Mesenchymal stem cell (in vitro differentiated cells and primary cell): ENCODE data around the gene LIPI.

Source experiments
- DNase-seq: peaks from one replicate; pipeline ENCODE4 v3.0.0-alpha.2; 2013
- H2AFZ ChIP-seq: one replicate; pipeline ENCODE4 v1.6.1; 2013; ENCODE audit warnings: low read depth, mild to moderate bottlenecking, control low read depth, inconsistent platforms, low read length, moderate library complexity
- H2AK5ac ChIP-seq: 2 replicates; pipeline ENCODE4 v1.6.1; 2013; ENCODE audit warnings: low read length, moderate library complexity, mild to moderate bottlenecking, inconsistent platforms; ENCODE audit not compliant: severe bottlenecking
- H2BK120ac ChIP-seq: one replicate; pipeline ENCODE4 v1.6.1; 2013; ENCODE audit warnings: low read depth, mild to moderate bottlenecking, inconsistent platforms, low read length, moderate library complexity
- H2BK12ac ChIP-seq, 2 experiments: one replicate each; pipeline ENCODE4 v1.6.1; 2013; ENCODE audit warnings: inconsistent platforms in 2 of 2, low read length in 2 of 2, mild to moderate bottlenecking in 2 of 2, moderate library complexity in 2 of 2, control low read depth in 1 of 2
- H2BK15ac ChIP-seq: one replicate; pipeline ENCODE4 v1.6.1; 2013; ENCODE audit warnings: mild to moderate bottlenecking, low read depth, inconsistent platforms; ENCODE audit not compliant: poor library complexity, severe bottlenecking
- H2BK5ac ChIP-seq: 2 replicates; pipeline ENCODE4 v1.6.1; 2013; ENCODE audit warnings: low read depth, mild to moderate bottlenecking, low read length, control low read depth, inconsistent platforms; ENCODE audit not compliant: poor library complexity, severe bottlenecking
- H3K14ac ChIP-seq, 2 experiments: one replicate each; pipeline ENCODE4 v1.6.1; 2013; ENCODE audit warnings: inconsistent platforms in 2 of 2, low read length in 2 of 2, control low read depth in 1 of 2, mild to moderate bottlenecking in 1 of 2, moderate library complexity in 1 of 2
- H3K18ac ChIP-seq, 2 experiments: one replicate each; pipeline ENCODE4 v1.6.1; 2013; ENCODE audit warnings: inconsistent platforms in 2 of 2, low read length in 2 of 2, control low read depth in 1 of 2, low read depth in 1 of 2, mild to moderate bottlenecking in 1 of 2
- H3K23ac ChIP-seq, 2 experiments: one replicate each; pipeline ENCODE4 v1.6.1; 2013; ENCODE audit warnings: inconsistent platforms in 2 of 2, low read length in 2 of 2, mild to moderate bottlenecking in 2 of 2, moderate library complexity in 2 of 2, control low read depth in 1 of 2
- H3K27ac ChIP-seq: 2 replicates; pipeline ENCODE4 v1.5.1; 2013; ENCODE audit warnings: mild to moderate bottlenecking, moderate library complexity, low read length, control low read depth, inconsistent platforms; ENCODE audit not compliant: poor library complexity, severe bottlenecking
- H3K27me3 ChIP-seq, 2 experiments: 2 replicates each; pipeline versions ENCODE4 v1.6.1 to v1.7.0; 2013; ENCODE audit warnings: low read length in 2 of 2, mild to moderate bottlenecking in 2 of 2, moderate library complexity in 2 of 2, control low read depth in 1 of 2, inconsistent platforms in 1 of 2; ENCODE audit not compliant: control insufficient read depth in 1 of 2, insufficient read depth in 1 of 2
- H3K36me3 ChIP-seq, 2 experiments: 2 replicates each; pipeline versions ENCODE4 v1.6.1 to v1.7.0; 2013; ENCODE audit warnings: low read length in 2 of 2, control low read depth in 1 of 2, inconsistent platforms in 1 of 2, low read depth in 1 of 2, mild to moderate bottlenecking in 1 of 2; ENCODE audit not compliant: insufficient read depth in 2 of 2, control insufficient read depth in 1 of 2
- H3K4ac ChIP-seq, 2 experiments: one replicate each; pipeline ENCODE4 v1.6.1; 2013; ENCODE audit warnings: inconsistent platforms in 2 of 2, low read length in 2 of 2, mild to moderate bottlenecking in 2 of 2, moderate library complexity in 2 of 2, control low read depth in 1 of 2, low read depth in 1 of 2
- H3K4me1 ChIP-seq: 2 replicates; pipeline ENCODE4 v1.6.1; 2013; ENCODE audit warnings: low read depth, low read length, control low read depth; ENCODE audit not compliant: control insufficient read depth, insufficient read depth
- H3K4me2 ChIP-seq: 2 replicates; pipeline ENCODE4 v1.6.1; 2013; ENCODE audit warnings: low read length, mild to moderate bottlenecking, inconsistent platforms; ENCODE audit not compliant: poor library complexity, severe bottlenecking
- H3K4me3 ChIP-seq, 2 experiments: 2 replicates each; pipeline versions ENCODE4 v1.5.1 to v1.7.0; 2013; ENCODE audit warnings: low read length in 2 of 2, mild to moderate bottlenecking in 2 of 2, control low read depth in 1 of 2, low read depth in 1 of 2; ENCODE audit not compliant: insufficient read depth in 1 of 2
- H3K79me1 ChIP-seq: replicated peaks from 2 replicates; pipeline ENCODE4 v1.6.1; 2013; ENCODE audit warnings: mild to moderate bottlenecking, control low read depth, low read length, inconsistent platforms; ENCODE audit not compliant: poor library complexity, severe bottlenecking
- H3K9ac ChIP-seq: 2 replicates; pipeline ENCODE4 v1.7.0; 2013; ENCODE audit warnings: mild to moderate bottlenecking, low read length, moderate library complexity
- H3K9me3 ChIP-seq: 2 replicates; pipeline ENCODE4 v1.7.0; 2013; ENCODE audit warnings: mild to moderate bottlenecking, low read length; ENCODE audit not compliant: control insufficient read depth
- H4K8ac ChIP-seq: one replicate; pipeline ENCODE4 v1.6.1; 2013; ENCODE audit warnings: inconsistent platforms, mild to moderate bottlenecking, low read length, moderate library complexity
- H4K91ac ChIP-seq: one replicate; pipeline ENCODE4 v1.6.1; 2013; ENCODE audit warnings: mild to moderate bottlenecking, low read length, inconsistent platforms
- WGBS: methylation state at CpG from one replicate; pipeline ENCODE4 v1.1.7; 2013; ENCODE audit warnings: mixed read lengths; 5-methylcytosine and 5-hydroxymethylcytosine counted together

The LIPI gene

GRCh38 chr21:14245711-14246110 is 35.0 kb upstream of the LIPI start:
- Histone ChIP-seq H4K91ac (no peak overlapping the region), H3K79me1 (no peaks in the 10 kb centered on the region), H2BK12ac (no peak overlapping the region), H2BK15ac (no peak overlapping the region), H3K27me3 (no peaks in the 10 kb centered on the region), H2AK5ac (no peak overlapping the region), H3K4me3 (no peak overlapping the region), H3K4me1 (no peaks in the 10 kb centered on the region), H3K18ac (no peak overlapping the region), H3K36me3 (no peaks in the 10 kb centered on the region), H2BK120ac (no peak overlapping the region), H4K8ac (no peak overlapping the region), H3K27ac (no peak overlapping the region), H3K23ac (no peak overlapping the region), H2AFZ (no peak overlapping the region), H3K4me2 (no peak overlapping the region), H3K9me3 (no peaks in the 10 kb centered on the region), H2BK5ac (no peak overlapping the region), H3K4ac (no peak overlapping the region), H3K14ac (no peak overlapping the region), H3K9ac (no peak overlapping the region)
- DNase-seq, result no peak

GRCh38 chr21:14244911-14245310 is 34.2 kb upstream of the LIPI start:
- H4K91ac ChIP-seq, result no peak overlapping the region
- no peak for DNase-seq
- no peak overlapping the region for H3K14ac ChIP-seq
- H4K8ac ChIP-seq, result no peak overlapping the region
- no peaks in the 10 kb centered on the region for H3K27me3 ChIP-seq
- no peak overlapping the region for H2AFZ ChIP-seq
- H3K18ac ChIP-seq, result no peak overlapping the region
- no peak overlapping the region for H3K4me2 ChIP-seq
- H3K27ac ChIP-seq, result no peak overlapping the region
- H3K23ac ChIP-seq, result no peak overlapping the region
- H3K4me1 ChIP-seq, result no peaks in the 10 kb centered on the region
- no peaks in the 10 kb centered on the region for H3K9me3 ChIP-seq
- H3K9ac ChIP-seq, result no peak overlapping the region
- H2BK5ac ChIP-seq, result no peak overlapping the region
- no peaks in the 10 kb centered on the region for H3K79me1 ChIP-seq
- H2BK120ac ChIP-seq, result no peak overlapping the region
- H2BK15ac ChIP-seq, result no peak overlapping the region
- no peak overlapping the region for H2AK5ac ChIP-seq
- H3K36me3 ChIP-seq, result no peaks in the 10 kb centered on the region
- H2BK12ac ChIP-seq, result no peak overlapping the region
- H3K4ac ChIP-seq, result no peak overlapping the region
- no peak overlapping the region for H3K4me3 ChIP-seq

GRCh38 chr21:14243874-14244273 is 33.1 kb upstream of the LIPI start:
- no peak overlapping the region for H2BK15ac ChIP-seq
- H3K18ac ChIP-seq, result no peak overlapping the region
- no peak overlapping the region for H3K4me2 ChIP-seq
- H3K36me3 ChIP-seq, result no peaks in the 10 kb centered on the region
- H3K4me3 ChIP-seq, result no peak overlapping the region
- no peaks in the 10 kb centered on the region for H3K9me3 ChIP-seq
- WGBS, result 52% methylated on average over 2 of the region's 2 CpGs
- H3K27me3 ChIP-seq, result no peaks in the 10 kb centered on the region
- H3K23ac ChIP-seq, result no peak overlapping the region
- H3K79me1 ChIP-seq, result no peaks in the 10 kb centered on the region
- H2BK5ac ChIP-seq, result no peak overlapping the region
- H3K4ac ChIP-seq, result no peak overlapping the region
- H2BK120ac ChIP-seq, result no peak overlapping the region
- H2BK12ac ChIP-seq, result no peak overlapping the region
- no peak overlapping the region for H3K9ac ChIP-seq
- H2AFZ ChIP-seq, result no peak overlapping the region
- no peak for DNase-seq
- no peak overlapping the region for H4K91ac ChIP-seq
- H4K8ac ChIP-seq, result no peak overlapping the region
- H3K14ac ChIP-seq, result no peak overlapping the region
- no peak overlapping the region for H2AK5ac ChIP-seq
- H3K4me1 ChIP-seq, result no peaks in the 10 kb centered on the region
- H3K27ac ChIP-seq, result no peak overlapping the region

GRCh38 chr21:14243461-14243860 is 32.7 kb upstream of the LIPI start:
- H3K79me1 ChIP-seq, result no peaks in the 10 kb centered on the region
- H3K14ac ChIP-seq, result no peak overlapping the region
- no peak overlapping the region for H2BK15ac ChIP-seq
- no peaks in the 10 kb centered on the region for H3K27me3 ChIP-seq
- no peak overlapping the region for H2BK120ac ChIP-seq
- WGBS, result 25% methylated on average over 1 of the region's 1 CpG
- no peak overlapping the region for H3K27ac ChIP-seq
- no peak overlapping the region for H3K4ac ChIP-seq
- H4K91ac ChIP-seq, result no peak overlapping the region
- no peak overlapping the region for H3K4me3 ChIP-seq
- H2AFZ ChIP-seq, result no peak overlapping the region
- no peaks in the 10 kb centered on the region for H3K4me1 ChIP-seq
- H2BK5ac ChIP-seq, result no peak overlapping the region
- no peaks in the 10 kb centered on the region for H3K36me3 ChIP-seq
- H3K18ac ChIP-seq, result no peak overlapping the region
- no peak overlapping the region for H2BK12ac ChIP-seq
- no peak for DNase-seq
- H3K9ac ChIP-seq, result no peak overlapping the region
- no peaks in the 10 kb centered on the region for H3K9me3 ChIP-seq
- no peak overlapping the region for H4K8ac ChIP-seq
- H2AK5ac ChIP-seq, result no peak overlapping the region
- no peak overlapping the region for H3K4me2 ChIP-seq
- no peak overlapping the region for H3K23ac ChIP-seq
